Measurements from ENCODE around the gene ZNF747.
"Not testable (repeated sequence)": the region's sequence is repeated elsewhere in the genome, so short reads cannot be mapped to it uniquely, and the experiment has no call there.

ZNF747 gene

DNA sequence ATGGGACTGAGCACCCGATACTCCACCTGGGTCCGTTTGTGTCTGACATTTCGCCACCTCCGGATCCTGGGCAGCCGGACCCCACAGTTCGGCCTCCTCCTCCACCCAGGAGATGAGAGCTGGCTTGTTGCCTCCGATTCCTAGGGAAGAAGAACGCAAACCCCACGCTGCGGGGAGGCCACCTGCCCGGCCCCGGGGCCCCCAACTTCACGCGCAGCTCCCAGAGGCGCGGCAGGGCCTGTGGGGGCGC, 23.0 kb upstream of the ZNF747 start:
- no peak for DNase-seq

DNA sequence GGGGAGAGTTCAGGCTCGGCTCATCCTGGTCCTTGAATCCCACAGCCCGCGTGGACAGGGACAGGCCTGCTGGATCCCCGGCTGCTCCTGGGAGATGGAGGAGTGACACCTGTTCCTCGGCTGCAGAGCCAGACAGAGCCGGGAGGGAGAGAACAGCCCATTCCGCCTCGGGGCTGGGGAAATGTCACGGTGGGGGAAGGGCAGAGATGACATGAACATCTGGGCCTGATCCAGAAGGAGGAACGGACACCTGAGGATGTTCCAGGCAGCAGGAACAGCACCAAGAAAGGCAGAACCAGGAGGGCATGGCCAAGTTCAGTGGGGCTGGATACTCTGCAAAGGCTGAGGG, 21.4 kb upstream of the ZNF747 start:
- no peak for DNase-seq

DNA sequence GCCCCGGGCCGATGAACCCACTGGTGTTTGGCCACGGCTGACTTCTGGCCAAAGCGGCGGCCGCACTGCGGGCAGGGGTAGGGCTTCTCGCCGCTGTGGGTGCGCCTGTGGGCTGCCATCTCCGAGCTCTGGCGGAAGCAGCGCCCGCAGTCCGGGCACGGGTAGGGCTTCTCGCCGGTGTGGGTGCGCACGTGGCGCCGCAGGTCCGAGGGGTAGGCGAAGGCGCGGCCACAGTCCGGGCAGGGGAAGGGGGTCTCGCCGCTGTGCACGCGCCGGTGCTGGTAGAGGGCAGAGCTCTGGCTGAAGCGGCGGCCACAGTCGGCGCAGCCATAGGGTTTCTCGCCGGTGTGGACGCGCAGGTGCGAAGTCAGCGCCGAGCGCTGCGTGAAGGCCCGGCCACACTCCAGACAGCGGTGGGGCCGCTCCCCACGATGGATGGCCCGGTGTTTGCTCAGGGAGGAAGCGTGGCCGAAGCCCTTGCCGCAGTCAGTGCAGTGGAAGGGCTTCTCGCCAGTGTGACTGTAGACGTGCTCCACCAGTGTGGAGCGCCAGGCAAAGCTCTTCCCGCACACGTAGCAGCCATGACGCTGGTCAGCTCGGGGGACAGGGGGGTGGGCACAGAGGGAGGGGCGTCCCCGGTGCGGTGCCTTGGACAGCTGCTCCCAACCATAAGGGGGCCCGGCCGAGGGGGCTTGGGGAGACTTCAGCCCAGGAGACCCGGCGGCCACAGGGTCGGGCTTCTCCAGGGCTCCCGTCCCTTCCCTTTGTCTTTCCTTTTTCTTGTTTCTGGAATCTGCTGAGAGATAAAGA, 20.9 kb upstream of the ZNF747 start:
- DNase-seq = no peak

DNA sequence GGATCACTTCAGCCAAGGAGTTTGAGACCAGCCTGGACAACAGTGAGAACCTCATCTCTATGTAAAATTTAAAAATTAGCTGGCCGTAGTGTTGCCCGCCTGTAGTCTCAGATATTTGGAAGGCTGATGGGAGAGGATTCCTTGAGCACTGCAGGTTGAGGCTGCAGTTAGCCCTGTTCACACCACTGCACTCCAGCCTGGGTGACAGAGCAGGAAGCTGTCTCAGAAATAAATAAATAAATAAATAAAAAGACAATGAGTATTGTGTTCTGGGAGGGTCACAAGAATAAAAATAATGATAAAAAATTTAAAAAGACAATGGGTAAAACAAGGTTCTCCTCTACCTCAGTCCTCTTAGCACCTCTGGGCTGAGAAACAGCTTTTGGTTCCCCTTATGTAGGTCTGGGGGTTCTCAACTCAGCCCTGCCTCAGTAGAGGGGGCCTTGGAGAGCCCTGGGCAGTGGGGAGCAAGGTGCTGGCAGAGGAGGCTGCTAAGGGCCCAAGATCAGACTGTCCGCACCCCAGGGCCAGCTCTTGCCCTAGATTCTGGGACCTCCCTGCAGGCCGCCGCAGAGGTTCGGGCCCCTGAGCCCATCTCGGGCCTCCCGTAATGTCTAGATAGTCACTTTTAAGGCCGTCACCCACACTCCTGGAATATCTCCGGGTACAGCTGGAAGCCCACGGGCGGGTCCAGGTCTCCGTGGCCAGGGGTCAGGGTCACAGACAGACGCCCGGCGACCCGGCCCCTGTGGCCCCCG, 20.1 kb upstream of the ZNF747 start:
- DNase-seq = no peak

DNA sequence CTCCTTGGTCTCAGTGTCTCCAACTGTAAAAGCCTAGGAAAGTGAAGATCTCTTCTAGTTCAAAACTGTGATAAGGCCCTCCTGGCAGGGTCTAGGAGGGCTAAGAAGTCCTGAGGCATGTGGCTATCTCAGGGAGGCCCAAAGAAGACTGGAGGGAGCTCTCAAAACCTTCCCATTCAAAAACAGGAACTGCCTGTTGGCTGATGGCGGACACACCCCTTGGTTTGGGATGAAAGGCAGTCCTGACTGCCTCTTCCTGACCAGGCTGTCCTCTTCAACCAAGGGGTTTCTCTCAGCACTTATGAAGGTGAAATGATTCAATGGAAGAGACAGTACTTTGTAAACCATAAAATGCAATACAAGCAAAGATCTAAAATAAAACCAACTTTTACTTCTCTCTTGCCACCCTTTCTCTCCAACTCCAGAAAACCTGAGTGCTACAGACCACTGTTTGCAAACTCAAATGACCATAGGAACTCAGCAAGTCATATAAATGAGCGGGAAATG, 18.8 kb upstream of the ZNF747 start:
- DNase-seq = no peak

DNA sequence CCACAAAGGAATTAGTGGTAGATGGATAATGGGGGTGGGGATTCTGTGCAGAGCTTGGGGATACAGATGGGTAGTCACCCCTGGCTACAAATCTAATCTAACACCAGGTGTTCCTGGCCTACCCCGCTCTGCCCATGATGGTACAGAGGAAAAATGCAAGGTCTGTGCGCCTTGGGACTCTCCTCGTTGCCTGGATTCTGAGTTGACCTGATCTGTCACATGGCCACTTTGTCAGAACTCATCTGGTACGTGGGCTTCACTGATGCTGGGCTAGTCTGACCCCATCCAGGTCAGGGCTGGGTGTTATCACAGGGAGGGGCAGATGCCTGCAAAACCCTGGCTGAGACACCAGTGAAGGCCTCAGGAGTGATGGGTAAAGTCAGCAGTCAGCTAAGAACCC, 18.3 kb upstream of the ZNF747 start:
- no peak for DNase-seq

DNA sequence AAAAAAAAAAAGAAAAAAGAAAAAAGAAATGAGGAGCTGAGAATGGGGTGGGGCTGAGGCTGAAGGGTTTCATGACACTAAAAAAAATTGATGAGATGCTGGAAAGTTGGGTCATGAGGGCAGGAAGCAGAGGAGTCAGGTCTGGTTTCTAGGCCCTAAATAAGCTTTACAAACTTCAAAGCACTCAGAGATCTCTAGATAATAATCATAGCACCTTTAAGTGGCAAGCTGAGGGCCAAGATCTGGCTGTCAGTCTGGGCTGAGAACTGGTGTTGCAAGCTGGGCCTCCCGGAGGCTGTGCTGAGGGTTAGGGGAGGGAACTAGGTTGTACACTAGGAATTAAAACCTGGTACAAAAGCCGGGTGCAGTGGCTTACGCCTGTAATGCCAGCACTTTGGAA, 17.1 kb upstream of the ZNF747 start:
- DNase-seq = no peak

DNA sequence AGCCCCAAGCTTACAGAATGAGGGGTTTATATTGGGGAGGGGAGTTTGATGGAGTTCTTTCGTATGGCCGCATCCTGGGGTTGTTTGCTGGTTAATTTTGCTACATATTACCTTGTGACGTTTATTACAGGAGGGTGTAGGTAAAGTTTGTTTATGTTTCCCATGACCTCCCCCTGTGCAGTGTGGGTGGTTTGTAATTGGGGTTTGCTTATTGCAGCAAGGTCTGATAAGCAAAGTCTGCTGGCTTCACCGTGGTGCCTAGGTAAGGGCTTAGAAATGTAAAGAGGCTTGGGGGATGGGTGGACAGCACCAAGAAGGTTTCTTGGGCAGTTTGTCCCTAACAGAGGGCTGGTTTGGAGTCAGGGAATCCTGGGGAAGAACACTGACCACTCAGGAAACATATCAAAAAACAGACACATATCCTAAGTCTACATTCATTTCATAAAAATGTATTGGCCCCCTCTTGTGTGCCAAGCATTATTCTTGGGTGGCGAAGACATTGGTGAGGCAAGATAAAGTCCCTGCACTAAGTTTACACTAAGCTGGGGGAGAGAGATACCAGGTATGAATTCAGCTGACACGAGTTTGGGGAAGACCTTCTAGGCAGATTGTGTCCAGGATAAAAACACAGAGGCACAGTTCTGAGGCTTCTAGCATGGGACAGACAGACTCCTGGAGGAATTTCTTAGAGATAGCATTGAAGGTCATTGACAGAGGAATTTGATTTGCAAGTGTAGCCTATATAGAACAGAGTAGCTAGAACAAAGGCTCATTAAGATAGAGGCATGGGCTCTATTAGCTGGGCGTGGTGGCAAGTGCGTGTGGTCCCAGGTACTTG, 14.0 kb upstream of the ZNF747 start:
- no peak for DNase-seq

DNA sequence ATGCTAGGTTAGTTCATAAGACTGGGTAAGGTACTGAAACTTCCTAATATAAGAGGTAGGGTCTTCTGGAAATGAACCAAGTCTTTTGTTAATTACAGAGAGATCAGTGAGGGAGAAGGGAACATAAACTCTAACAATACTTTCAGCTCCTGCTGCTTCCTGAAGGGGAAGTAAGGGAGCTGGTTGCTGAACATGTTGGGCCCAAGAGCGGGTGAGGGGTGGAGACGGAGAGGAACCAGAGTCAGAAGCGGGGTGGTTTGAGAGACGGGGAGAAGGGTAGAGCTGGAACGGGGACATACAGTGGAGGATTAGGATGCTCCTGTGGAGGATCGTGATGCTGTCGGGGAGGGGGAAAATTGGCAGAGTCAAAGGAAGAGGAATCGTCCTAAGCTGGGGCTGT, 11.5 kb upstream of the ZNF747 start:
- DNase-seq = no peak

DNA sequence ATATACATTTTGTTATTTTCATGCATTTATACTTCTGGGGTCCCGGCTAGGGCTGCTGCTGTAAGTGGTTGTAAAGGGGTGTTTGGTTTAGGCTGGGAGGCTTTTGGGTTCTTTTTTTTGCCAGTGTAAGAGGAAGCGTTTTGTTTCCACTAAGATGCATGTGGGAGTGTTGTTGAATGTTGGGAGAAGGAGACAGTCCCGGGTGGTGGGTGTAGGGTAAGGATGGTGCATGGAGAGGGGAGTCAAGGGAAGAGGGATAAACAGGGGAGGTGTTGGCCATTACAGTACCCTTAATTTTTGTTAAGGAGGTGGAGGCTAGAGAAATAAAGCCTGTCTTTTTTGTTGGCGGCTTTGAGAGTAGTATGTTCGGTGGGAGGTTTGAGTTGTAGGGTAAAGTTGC, 8.4 kb upstream of the ZNF747 start:
- no peak for DNase-seq

DNA sequence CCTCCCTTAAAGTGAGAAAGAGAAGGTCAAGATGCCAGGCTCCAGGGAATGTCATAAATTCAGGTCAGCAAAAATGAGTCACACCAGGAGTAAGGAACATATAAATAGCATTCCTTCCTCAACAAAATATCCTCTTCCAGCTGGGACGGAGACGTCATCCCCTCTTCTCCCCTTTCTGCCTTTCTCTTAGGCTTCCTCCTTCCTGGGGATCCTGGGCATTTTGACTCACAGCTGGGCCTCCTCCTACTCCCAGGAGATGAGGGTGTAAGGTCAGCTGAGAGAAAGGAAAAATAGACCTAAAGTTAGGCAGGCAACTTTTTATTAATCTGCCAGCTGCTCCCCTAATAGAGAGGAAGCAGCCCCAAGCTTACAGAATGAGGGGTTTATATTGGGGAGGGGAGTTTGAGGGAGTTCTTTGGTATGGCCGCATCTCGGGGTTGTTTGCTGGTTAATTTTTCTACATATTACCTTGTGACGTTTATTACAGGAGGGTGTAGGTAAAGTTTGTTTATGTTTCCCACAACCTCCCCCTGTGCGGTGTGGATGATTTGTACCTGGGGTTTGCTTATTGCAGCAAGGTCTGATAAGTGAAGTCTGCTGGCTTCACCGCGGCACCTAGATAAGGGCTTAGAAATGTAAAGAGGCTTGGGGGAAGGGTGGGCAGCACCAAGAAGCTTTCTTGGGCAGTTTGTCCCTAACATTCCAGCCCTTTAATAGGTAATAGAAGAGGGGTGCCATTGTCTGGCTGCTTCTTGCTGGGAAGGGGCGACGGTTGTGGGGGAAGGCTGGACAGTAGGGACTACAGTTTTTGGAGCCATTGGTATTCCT, 7.1 kb upstream of the ZNF747 start:
- DNase-seq = no peak

DNA sequence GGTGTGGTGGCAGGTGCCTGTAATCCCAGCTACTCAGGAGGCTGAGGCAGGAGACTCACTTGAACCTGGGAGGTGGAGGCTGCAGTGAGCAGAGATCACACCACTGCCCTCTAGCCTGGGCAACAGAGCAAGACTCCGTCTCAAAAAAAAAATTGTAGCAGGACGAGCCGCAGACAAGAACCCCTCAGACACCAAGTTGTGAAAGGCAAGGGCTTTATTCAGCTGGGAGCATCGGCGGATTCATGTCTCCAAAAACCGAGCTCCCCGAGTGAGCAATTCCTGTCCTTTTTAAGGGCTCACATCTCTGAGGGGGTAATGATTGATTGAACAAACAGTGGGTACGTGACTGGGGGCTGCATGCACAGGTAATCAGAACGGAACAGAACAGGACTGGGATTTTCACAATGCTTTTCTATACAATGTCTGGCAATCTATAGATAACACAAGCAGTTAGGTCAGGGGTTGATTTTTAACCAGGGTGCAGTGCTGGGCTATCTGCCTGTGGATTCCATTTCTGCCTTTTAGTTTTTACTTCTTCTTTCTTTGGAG, 6.3 kb upstream of the ZNF747 start:
- not testable (repeated sequence) for DNase-seq

DNA sequence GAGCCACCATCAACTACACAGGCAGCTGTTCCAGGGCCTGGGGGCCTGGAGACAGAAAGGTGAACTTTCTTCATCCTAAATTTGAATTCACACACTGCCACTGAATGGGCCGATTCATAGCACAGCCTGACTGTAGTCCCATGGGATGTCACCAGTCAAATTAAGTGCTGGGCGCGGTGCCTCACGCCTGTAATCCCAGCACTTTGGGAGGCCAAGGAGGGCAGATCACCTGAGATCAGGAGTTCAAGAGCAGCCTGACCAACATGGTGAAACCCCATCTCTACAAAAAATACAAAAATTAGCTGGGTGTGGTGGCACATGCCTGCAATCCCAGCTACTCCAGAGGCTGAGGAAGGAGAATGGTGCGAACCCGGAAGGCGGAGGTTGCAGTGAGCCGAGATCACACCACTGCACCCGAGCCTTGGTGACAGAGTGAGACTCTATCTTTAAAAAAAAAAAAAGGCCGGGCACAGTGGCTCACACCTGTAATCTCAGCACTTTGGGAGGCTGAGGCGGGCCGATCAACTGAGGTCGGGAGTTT, 5.4 kb upstream of the ZNF747 start:
- DNase-seq = not testable (repeated sequence)

DNA sequence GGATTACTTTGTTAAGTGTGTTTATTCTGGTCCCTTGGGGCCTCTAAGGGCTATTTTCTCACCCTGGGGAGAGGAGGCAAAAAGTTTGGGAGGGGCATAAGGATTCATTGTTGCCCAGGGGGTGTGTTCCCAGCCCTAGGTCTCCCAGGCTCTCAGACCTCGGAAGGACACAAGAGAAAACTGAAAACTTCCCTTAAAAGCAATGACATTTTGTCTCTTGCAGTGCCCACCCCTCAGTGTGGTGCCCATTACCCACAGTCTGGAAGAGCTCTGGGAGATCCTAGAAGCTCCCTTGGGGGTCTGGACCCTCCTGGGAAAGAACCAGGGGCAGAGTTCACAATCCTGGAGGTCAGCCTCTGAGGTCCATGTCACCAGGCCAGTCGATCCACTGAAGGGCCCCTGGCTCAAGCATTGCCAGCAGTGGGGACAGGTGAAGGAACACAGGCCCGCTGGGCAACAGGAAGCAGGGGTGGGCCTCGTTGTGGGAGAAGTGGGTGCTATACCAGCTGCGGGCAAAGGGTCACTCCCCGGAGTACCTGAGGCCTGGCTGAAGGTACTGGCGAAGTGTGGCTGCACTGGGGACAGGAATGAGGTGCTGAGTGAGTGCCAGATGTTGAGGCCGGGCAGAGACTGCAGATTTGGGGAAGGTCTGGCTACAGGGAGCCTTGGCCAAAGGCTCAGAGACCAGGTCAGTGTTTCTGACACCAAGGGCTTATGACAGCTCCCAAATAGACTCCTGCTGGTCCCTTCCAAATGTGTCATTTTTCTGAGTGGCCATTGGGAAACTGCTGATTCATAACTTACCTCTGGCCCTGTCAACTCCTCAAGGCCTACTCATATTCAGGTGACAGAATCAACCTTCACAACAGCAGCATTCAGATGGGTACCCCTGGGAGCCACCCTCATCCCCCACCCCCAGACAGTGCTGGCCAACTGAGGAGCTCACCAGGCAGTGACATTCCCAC, 4.6 kb upstream of the ZNF747 start:
- no peak for DNase-seq

DNA sequence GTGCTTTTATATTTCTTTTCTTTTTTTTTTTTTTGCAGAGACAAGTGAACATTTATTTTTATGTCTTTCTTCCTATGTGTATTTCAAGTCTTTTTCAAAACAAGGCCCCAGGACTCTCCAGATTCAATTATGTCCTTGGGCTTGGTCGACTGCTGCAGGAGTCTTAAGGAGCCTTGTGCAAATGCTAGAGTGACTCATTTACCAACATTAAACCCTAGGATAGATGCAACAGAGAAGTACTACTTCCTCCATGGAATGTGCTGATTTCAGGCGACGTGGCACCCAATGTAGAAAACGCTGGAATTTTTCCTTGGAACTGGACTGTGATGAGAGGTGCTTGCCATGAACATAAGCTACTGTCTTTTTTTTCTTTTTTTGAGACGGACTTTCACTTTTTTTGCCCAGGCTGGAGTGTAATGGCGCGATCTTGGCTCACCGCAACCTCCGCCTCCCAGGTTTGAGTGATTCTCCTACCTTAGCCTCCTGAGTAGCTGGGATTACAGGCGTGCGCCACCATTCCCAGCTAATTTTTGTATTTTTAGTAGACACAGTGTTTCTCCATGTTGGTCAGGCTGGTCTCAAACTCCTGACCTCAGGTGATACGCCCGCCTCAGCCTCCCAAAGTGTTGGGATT, 1.9 kb upstream of the ZNF747 start:
- DNase-seq = not testable (repeated sequence)

DNA sequence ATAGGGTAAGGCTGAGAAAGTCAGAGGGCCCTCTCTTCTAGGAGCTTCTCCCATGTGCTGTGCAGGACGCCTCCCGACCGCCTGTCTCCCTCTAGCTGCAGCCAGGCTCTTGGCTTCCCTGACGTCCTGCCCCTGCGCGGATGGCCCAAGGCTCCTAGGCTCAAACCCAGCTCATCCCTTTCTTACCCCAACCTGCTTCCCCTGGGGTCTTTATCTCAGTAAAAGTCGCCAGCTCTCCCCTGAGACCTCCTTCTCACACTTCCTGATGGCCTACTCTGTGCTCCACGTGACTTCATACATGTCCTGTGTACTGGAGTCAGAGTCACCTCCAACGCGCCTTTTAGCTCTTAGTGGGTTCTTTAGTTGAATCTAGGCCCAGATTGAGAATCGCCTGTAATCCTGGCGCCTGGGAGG, 1.1 kb upstream of the ZNF747 start:
- DNase-seq = peak; percentile 92

DNA sequence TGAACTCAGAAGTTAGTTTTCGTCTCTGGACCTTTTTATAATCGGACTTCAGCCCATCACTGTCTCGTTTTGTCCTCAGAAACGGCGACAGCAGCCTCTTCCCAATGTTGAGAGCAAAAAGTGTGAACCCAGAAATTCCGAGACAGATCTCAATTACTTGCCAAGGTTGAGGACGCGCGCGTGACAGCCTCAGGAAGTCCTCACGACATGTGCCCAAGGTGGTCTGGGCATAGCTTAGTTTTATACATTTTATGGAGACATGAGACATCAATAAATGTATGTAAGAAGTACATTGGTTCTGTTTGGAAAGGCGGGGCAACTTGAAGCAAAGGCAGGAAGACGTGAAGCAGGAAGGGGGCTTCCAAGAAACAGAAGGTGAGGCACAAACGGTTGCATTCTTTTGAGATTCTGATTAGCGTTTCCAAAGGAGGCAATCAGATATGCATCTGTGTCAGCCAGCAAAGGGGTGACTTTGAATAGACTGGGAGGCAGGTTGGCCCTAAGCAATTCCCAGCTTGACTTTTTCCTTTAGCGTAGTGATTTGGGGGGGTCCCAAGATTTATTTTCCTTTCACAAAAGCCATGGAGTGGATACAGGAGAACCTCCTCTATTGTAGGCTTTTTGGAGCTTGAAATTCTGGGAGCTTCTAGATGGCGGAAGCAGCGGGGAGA, 583 bp upstream of the ZNF747 start:
- no peak for DNase-seq

DNA sequence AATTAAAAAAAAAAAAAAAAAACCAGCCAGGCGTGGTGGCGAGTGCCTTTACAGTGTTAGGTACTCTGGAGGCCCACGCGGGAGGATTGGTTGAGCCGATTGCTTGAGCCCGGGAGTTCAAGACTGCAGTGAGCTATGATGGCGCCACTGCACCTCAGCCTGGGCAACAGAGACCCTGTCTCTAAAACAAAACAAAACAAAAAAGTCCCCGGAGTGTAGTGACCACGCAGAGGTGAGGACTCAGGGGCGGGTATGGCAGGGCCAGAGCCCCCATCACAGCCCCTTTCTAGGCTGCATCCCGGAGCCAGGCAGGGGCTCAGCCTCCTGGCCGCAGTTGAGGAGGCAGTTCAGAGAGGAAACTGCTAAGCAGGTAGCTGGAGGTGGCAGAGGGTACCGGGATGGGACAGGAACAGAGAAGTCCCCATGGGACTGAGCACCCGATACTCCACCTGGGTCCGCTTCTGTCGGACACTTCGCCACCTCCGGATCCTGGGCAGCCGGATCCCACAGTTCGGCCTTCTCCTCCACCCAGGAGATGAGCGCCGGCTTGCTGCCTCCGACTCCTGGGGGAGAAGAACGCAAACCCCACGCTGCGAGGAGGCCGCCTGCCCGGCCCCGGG, 800 bp downstream of the ZNF747 start:
- DNase-seq = peak; percentile 57

DNA sequence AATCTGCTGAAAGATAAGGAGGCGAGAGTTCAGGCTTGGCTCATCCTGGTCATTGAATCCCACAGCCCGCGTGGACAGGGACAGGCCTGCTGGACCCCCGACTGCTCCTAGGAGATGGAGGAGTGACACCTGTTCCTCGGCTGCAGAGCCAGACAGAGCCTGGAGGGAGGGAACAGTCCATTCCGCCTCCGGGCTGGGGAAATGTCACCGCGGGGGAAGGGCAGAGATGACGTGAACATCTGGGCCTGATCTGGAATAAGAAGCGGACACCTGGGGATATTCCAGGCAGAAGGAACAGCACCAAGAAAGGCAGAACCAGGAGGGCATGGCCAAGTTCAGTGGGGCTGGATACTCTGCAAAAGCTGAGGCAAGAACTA, 1.5 kb downstream of the ZNF747 start:
- DNase-seq = no peak

All from RPMI8226 (cell line).